HEK293 (cell line): ENCODE data around the gene C6orf15.

Experiments used
- CTCF ChIA-PET: fragments of 350-600 bp; formaldehyde crosslinking; extraction: SDS; loops from one replicate; lab custom pipeline; 2021; ENCODE audit warnings: antibody characterized with exemption; lab: Yijun Ruan, JAX
- POLR2A ChIA-PET: fragments of 300-600 bp; formaldehyde crosslinking; extraction: SDS; loops from one replicate; lab custom pipeline; 2020; ENCODE audit warnings: antibody characterized with exemption, inconsistent platforms; lab: Yijun Ruan, JAX
- H3K27ac ChIP-seq: fragments of 200-500 bp; sonication (Bioruptor generic); 2 replicates; pipeline ENCODE4 v1.5.1; 2014; ENCODE audit warnings: low read depth, low read length, control low read depth, inconsistent platforms; ENCODE audit errors: extremely low read depth
- H3K36me3 ChIP-seq, 2 experiments: fragments of 200-500 bp in 1 of 2; sonication (Bioruptor generic) in 1 of 2; 1 replicate in 1 of 2; 2 replicates in 1 of 2; pipeline ENCODE4 v1.5.1; 2014 to 2017; ENCODE audit warnings: inconsistent platforms in 2 of 2, low read length in 2 of 2; ENCODE audit not compliant: control insufficient read depth in 2 of 2, insufficient read depth in 1 of 2
- H3K4me1 ChIP-seq: fragments of 200-500 bp; sonication (Bioruptor generic); 2 replicates; pipeline ENCODE4 v1.5.1; 2014; ENCODE audit warnings: mild to moderate bottlenecking, low read length, inconsistent platforms; ENCODE audit not compliant: control insufficient read depth, insufficient read depth
- H3K4me3 ChIP-seq: 2 replicates; pipeline ENCODE4 v1.5.1; 2011; ENCODE audit warnings: low read depth, mild to moderate bottlenecking, control low read depth, low read length, moderate library complexity
- H3K9me3 ChIP-seq: fragments of 200-500 bp; sonication (Bioruptor generic); 2 replicates; pipeline ENCODE4 v1.5.1; 2014; ENCODE audit warnings: low read depth, low read length, inconsistent platforms; ENCODE audit not compliant: control insufficient read depth, insufficient read depth
- BCL6B ChIP-seq: fragments of 450-650 bp; formaldehyde crosslinking; IDR thresholded peaks from 2 replicates; pipeline ENCODE4 v1.5.1; 2017; ENCODE audit warnings: missing biosample characterization, missing genetic modification characterization
- OSR2 ChIP-seq: fragments of 450-650 bp; formaldehyde crosslinking; IDR thresholded peaks from 2 replicates; pipeline ENCODE4 v1.5.1; 2016; ENCODE audit warnings: missing biosample characterization, missing genetic modification characterization
- REST ChIP-seq: fragments of 450-650 bp; formaldehyde crosslinking; IDR thresholded peaks from 2 replicates; pipeline ENCODE4 v1.5.1; 2016; ENCODE audit warnings: missing biosample characterization, missing genetic modification characterization
- SCRT2 ChIP-seq: fragments of 450-650 bp; formaldehyde crosslinking; IDR thresholded peaks from 2 replicates; pipeline ENCODE4 v1.5.1; 2016; ENCODE audit warnings: missing biosample characterization, missing genetic modification characterization
- SETDB1 ChIP-seq: IDR thresholded peaks from one replicate; pipeline ENCODE4 v1.6.1; 2017; ENCODE audit warnings: mild to moderate bottlenecking, low read length, moderate library complexity, mixed read lengths; ENCODE audit not compliant: insufficient read length
- ZBTB44 ChIP-seq: fragments of 450-650 bp; IDR thresholded peaks from 2 replicates; pipeline ENCODE4 v1.5.1; 2018; ENCODE audit warnings: missing biosample characterization, mild to moderate bottlenecking, missing genetic modification characterization
- ZBTB6 ChIP-seq: fragments of 450-650 bp; formaldehyde crosslinking; IDR thresholded peaks from 2 replicates; pipeline ENCODE4 v1.5.1; 2017; ENCODE audit warnings: missing biosample characterization, missing genetic modification characterization
- ZNF391 ChIP-seq: fragments of 450-650 bp; formaldehyde crosslinking; IDR thresholded peaks from 2 replicates; pipeline ENCODE4 v1.5.1; 2016; ENCODE audit warnings: low read depth, missing biosample characterization, missing genetic modification characterization, borderline replicate concordance
- ZNF501 ChIP-seq: fragments of 450-650 bp; formaldehyde crosslinking; IDR thresholded peaks from 2 replicates; pipeline ENCODE4 v1.5.1; 2016; ENCODE audit warnings: missing biosample characterization, missing genetic modification characterization
- ZNF548 ChIP-seq: fragments of 450-650 bp; formaldehyde crosslinking; IDR thresholded peaks from 2 replicates; pipeline ENCODE4 v1.5.1; 2016; ENCODE audit warnings: missing biosample characterization, missing genetic modification characterization
- ZNF555 ChIP-seq: fragments of 450-650 bp; formaldehyde crosslinking; conservative IDR thresholded peaks from 2 replicates; pipeline ENCODE4 v1.5.1; 2017; ENCODE audit warnings: missing biosample characterization, mild to moderate bottlenecking, missing genetic modification characterization, inconsistent platforms
- ZNF658 ChIP-seq: fragments of 450-650 bp; formaldehyde crosslinking; IDR thresholded peaks from 2 replicates; pipeline ENCODE4; 2016; ENCODE audit warnings: missing biosample characterization, missing genetic modification characterization
- ZNF830 ChIP-seq: fragments of 450-650 bp; IDR thresholded peaks from 2 replicates; pipeline ENCODE4 v1.5.0; 2018; ENCODE audit warnings: missing biosample characterization, missing genetic modification characterization, low read depth, mild to moderate bottlenecking, moderate library complexity

Gene C6orf15

GRCh38 chr6:31118178-31118577 is 5.8 kb upstream of the C6orf15 start:
- peak; percentile 63 for TF ChIP-seq REST (tag by site-specific recombination)
- TF ChIP-seq SETDB1, result no peak
- TF ChIP-seq SCRT2, result peak; percentile 91
- POLR2A ChIA-PET, result interaction anchor here (0.7 kb wide), 1 partner anchor 45 kb away, joined by 6 read pairs; no protein-coding TSS in a partner anchor
- H3K9me3 ChIP-seq, result no peaks in the 10 kb centered on the region
- no peaks in the 10 kb centered on the region for H3K36me3 ChIP-seq
- H3K4me1 ChIP-seq, result peaks cover 14% of the 10 kb centered on the region
- CTCF ChIA-PET, result interaction anchor here (0.6 to 8.3 kb wide), 9 partner anchors 9 to 1380 kb away, joined by 3 to 60 read pairs (median 3); partner anchors contain the start of genes CCHCR1 and TCF19
- H3K4me3 ChIP-seq, result no peak overlapping the region
- H3K27ac ChIP-seq, result no peak overlapping the region

- H3K27ac ChIP-seq, result no peak overlapping the region
- H3K36me3 ChIP-seq, result no peaks in the 10 kb centered on the region
- ChIA-PET POLR2A (interaction anchor here (1.0 kb wide), 1 partner anchor 14 kb away, joined by 3 read pairs; no protein-coding TSS in a partner anchor), CTCF (interaction anchor here (0.5 to 8.3 kb wide), 13 partner anchors 10 to 989 kb away, joined by 3 to 60 read pairs (median 3); no protein-coding TSS in a partner anchor)
- peaks cover 7% of the 10 kb centered on the region for H3K4me1 ChIP-seq
- TF ChIP-seq ZNF658 (tag by site-specific recombination) (no peak), ZNF548 (tag by site-specific recombination) (no peak), ZNF391 (tag by site-specific recombination) (no peak), ZBTB44 (tag by site-specific recombination) (no peak), OSR2 (peak; percentile 66), ZBTB6 (tag by site-specific recombination) (0 out of 2 replicates have a peak, but pooled peaks have one; percentile 25), ZNF830 (tag by site-specific recombination) (no peak), ZNF501 (tag by site-specific recombination) (no peak), BCL6B (tag by site-specific recombination) (no peak), ZNF555 (no peak)
- H3K4me3 ChIP-seq, result no peak overlapping the region
- no peaks in the 10 kb centered on the region for H3K9me3 ChIP-seq
Observed at GRCh38 chr6:31116661-31117385, 4.4 kb upstream of the C6orf15 start.
